ENCODE results near the gene LRTM2.

Gene LRTM2

GRCh38 chr12:1842183-1842904, 22.0 kb downstream of the LRTM2 start:
- no peak for DNase-seq (ENCODE audit: low read depth in 4 of 4, low spot score in 1 of 4)

GRCh38 chr12:1842905-1843640, 22.7 kb downstream of the LRTM2 start:
- DNase-seq (ENCODE audit: low read depth in 4 of 4, low spot score in 1 of 4), result no peak

- DNase-seq (ENCODE audit: low read depth in 4 of 4, low spot score in 1 of 4), result no peak
Measured at GRCh38 chr12:1843641-1844005, 23.3 kb downstream of the LRTM2 start.

GRCh38 chr12:1844223-1844622, 23.9 kb downstream of the LRTM2 start:
- no peak for DNase-seq (ENCODE audit: low read depth in 4 of 4, low spot score in 1 of 4)

DNA sequence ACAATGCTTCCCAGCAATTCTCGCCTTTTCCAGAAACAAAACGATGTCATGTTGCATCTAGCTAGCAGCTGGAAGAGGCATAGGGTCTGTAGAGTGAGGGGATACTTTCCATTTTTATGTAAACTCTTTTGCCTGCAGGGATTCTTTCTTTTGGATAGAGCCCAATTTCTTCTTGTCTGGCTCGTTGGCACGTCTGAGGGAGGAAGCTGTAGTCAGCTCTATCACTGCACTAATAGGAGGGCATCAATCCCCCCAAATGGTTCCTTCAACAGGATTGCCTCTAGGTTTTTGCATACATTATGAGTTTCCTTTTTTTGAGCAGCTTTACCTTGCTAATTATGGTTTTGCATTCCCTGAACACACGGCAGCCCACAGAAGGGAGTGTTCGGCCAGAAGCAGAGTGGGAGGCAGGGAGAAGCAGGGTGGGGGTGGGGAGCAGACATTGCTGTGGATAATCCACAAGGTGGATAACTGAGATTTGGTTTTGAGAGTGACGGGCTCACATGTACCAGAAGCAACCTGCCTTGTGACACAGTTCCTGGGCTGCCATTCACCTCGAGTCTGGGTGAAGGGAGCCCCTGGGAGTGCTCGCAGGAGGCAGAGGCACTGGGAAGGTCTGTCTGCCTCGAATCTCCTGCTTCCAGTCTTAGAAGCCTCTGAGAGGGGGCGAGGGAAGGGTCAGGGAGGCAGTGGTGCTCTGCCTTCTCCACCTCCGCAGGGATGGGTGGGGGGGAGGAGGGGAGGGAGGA, 24.5 kb downstream of the LRTM2 start:
- no peak for DNase-seq (ENCODE audit: low read depth in 4 of 4, low spot score in 1 of 4)

DNA sequence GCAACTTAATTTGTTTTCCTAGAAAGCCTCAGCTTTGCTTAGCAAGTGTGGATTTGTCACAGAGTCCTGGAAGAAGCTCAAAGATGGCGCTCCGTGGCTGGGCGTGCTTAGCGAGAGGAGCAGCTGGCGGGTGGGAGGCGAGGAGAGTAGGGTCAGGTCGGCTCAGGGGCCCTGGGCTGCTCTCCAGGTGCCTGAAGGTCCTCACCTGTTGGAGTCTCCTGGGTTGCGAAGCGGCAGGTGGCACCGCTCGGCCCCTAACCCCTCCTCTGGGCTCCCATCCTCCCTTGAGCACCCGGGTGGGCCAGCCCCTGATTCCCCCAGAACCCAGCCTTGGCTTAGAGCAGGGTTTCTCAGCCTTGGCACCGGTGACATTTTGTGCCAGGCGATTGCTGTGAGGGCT, 25.1 kb downstream of the LRTM2 start:
- DNase-seq (ENCODE audit: low read depth in 4 of 4, low spot score in 1 of 4), result no peak

DNA sequence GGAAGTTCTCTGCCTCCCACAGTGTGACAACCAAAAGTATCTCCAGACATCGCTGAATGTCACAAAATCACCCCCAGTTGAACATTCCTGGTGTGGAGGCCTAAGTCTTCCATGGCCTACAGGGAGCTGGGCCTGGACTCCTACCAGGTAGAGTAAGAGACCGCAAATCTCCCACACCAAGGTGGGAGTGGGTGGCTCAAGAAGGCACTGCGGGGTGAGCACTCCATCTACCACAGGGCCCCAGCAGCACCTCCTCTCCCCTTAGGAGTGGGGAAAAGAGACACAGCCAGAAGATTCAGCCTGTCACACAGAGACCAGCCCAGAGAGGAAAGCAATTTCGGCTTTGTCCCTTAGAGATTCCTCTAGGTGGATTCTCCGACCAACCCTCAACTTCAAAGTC, 25.5 kb downstream of the LRTM2 start:
- DNase-seq (ENCODE audit: low read depth in 4 of 4, low spot score in 1 of 4), result no peak

GRCh38 chr12:1846421-1847405, 26.3 kb downstream of the LRTM2 start:
- DNase-seq (ENCODE audit: low read depth in 4 of 4, low spot score in 1 of 4), result no peak

- no peak for DNase-seq (ENCODE audit: low read depth in 4 of 4, low spot score in 1 of 4)
Measured at GRCh38 chr12:1847411-1847810, 27.0 kb downstream of the LRTM2 start.

GRCh38 chr12:1848146-1848545, 27.8 kb downstream of the LRTM2 start:
- no peak for DNase-seq (ENCODE audit: low read depth in 4 of 4, low spot score in 1 of 4)

DNA sequence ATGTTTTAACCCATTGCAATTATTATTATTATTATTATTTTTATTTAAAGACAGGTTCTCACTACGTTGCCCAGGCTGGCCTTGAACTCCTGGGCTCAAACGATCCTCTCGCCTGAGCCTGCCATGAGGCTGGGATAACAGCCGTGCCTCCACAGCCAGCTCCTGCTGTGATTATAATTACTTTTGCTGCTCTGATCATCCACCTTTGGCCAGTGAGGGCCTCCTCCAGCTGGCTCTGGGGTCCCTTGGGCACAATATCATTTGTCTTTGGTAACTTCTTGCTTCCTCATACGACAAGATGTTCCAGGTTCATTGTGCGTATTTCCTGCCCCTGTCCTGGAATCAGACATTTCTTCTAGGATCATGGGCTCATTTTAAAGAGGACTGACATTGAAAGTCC, 28.4 kb downstream of the LRTM2 start:
- no peak for DNase-seq (ENCODE audit: low read depth in 4 of 4, low spot score in 1 of 4)

DNA sequence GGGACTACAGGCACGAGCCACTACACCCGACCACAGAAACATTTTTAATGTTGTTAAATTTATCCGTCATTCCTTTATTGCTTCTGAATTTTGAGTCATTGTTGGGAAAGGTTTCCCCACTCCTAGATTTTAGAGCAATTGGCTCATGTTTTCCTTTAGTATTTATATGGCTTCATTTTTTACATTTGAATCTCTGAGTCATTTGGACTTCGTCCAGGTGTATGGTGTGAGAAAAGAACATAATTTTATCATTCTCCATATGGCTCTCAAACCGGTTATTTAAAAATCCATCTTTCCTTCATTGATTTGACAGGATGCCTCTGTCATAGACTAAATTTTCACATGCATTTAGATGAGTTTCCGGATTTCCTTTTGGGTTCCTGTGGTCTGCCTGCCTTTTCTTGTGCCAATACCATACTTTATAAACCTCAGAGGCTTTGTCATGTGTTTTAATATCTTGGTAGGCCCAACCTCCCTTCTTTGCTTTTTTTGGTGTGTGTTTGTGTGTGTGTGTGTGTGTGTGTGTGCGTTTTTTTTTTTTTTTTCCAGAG, 30.9 kb downstream of the LRTM2 start:
- no peak for DNase-seq (ENCODE audit: low read depth in 4 of 4, low spot score in 1 of 4)

DNA sequence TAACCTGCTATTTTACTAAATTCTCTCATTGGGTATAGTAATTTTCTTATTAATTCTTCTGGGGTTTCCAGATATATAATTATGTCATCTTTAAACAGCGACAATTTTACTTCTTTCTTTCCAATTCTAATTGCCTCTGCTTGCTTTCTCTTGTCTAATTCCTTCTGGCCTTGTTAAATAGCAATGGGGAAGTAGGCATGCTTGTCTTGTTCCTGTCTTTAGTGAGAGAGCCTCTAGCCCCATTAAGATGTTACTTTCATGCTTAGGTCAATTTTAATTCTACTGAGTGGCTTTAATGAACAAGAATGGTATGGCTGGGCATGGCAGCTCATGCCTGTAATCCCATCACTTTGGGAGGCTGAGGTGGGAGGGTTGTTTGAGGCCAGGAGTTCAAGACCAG, 31.7 kb downstream of the LRTM2 start:
- DNase-seq (ENCODE audit: low read depth in 4 of 4, low spot score in 1 of 4), result no peak

DNA sequence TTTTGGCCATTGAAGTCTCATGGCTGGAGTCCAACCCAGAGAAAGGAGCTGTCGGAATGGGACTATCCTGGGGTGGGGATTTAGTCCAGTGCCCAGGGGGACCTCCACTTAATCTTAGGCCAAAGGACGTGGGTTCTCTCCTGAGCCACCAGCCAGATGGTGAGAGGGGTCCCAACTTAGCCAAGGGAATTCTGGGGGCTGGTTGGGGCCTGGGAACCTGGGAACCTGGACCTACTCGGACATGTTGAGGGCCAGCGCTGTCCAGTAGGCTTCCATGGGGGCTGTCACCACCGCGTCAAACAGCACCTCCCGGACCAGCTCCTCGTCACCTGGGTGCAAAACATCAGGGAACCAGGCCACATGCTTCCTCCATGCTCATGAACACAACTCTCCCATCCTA, 33.4 kb downstream of the LRTM2 start:
- DNase-seq (ENCODE audit: low read depth in 4 of 4, low spot score in 1 of 4), result no peak

GRCh38 chr12:1855241-1855640, 34.9 kb downstream of the LRTM2 start:
- no peak for DNase-seq (ENCODE audit: low read depth in 4 of 4, low spot score in 1 of 4)

GRCh38 chr12:1857086-1857485, 36.7 kb downstream of the LRTM2 start:
- no peak for DNase-seq (ENCODE audit: low read depth in 4 of 4, low spot score in 1 of 4)

- no peak for DNase-seq (ENCODE audit: low read depth in 4 of 4, low spot score in 1 of 4)
Measured at GRCh38 chr12:1857821-1858220, 37.5 kb downstream of the LRTM2 start.

- no peak for DNase-seq (ENCODE audit: low read depth in 4 of 4, low spot score in 1 of 4)
Measured at GRCh38 chr12:1858456-1858855, 38.1 kb downstream of the LRTM2 start.

- DNase-seq (ENCODE audit: low read depth in 4 of 4, low spot score in 1 of 4), result no peak
Measured at GRCh38 chr12:1859643-1860042, 39.3 kb downstream of the LRTM2 start.

- DNase-seq (ENCODE audit: low read depth in 4 of 4, low spot score in 1 of 4), result no peak
Measured at GRCh38 chr12:1862973-1863372, 42.6 kb downstream of the LRTM2 start.

DNA sequence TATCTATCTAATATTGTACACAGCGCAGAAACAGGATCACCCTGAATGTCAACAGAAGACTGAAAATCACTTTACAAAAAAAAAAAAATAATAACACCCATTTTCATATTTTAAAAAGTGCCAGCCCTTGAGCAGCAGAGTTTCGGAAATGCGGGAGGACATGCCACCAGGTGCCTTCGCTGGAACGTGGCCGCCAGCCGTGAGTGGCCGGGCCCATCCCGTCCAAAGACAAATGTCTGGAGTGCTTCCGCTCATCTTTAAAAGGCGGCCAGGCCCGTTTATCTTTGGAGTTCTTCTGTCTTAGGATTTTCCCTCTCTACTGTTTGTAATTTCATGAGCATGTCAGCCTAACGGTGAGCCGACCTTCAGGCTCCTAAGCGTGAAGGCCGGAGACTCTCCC, 43.5 kb downstream of the LRTM2 start:
- no peak for DNase-seq (ENCODE audit: low read depth in 4 of 4, low spot score in 1 of 4)

Data from stimulated activated CD4-positive, alpha-beta T cell treated with anti-CD3 and anti-CD28 coated beads, Interleukin-1b, Interleukin-23, amount 100 ng/mL, for 24 hours (primary cell).